Measurements from ENCODE around the gene TUBB2B.

The TUBB2B gene

GRCh38 chr6:3233904-3234303 lies 6.5 kb upstream of the TUBB2B start:
- TF ChIP-seq TAF1 (IDR thresholded peaks at IDR 0.05; ENCODE audit: borderline replicate concordance, insufficient read depth, low read length), result no peak
- no peak for TF ChIP-seq REST (IDR thresholded peaks at IDR 0.05; ENCODE audit: insufficient read depth in 1 of 2, low read depth in 2 of 2, low read length in 2 of 2)
- no peak for TF ChIP-seq POLR2AphosphoS5 (IDR thresholded peaks at IDR 0.05; ENCODE audit: low read depth, low read length)
- no peak for TF ChIP-seq SIN3A (IDR thresholded peaks at IDR 0.05; ENCODE audit: borderline replicate concordance, insufficient read depth, low read length)
- TF ChIP-seq FOXP2 (optimal IDR thresholded peaks at IDR 0.05; ENCODE audit: borderline replicate concordance, extremely low read depth, extremely low read length, insufficient read depth), result no peak

- TF ChIP-seq SIN3A (IDR thresholded peaks at IDR 0.05; ENCODE audit: borderline replicate concordance, insufficient read depth, low read length), result no peak
- no peak for TF ChIP-seq REST (IDR thresholded peaks at IDR 0.05; ENCODE audit: insufficient read depth in 1 of 2, low read depth in 2 of 2, low read length in 2 of 2)
- no peak for TF ChIP-seq FOXP2 (optimal IDR thresholded peaks at IDR 0.05; ENCODE audit: borderline replicate concordance, extremely low read depth, extremely low read length, insufficient read depth)
- TF ChIP-seq POLR2AphosphoS5 (IDR thresholded peaks at IDR 0.05; ENCODE audit: low read depth, low read length), result no peak
- TF ChIP-seq TAF1 (IDR thresholded peaks at IDR 0.05; ENCODE audit: borderline replicate concordance, insufficient read depth, low read length), result no peak
Observed at GRCh38 chr6:3233321-3233720, 5.9 kb upstream of the TUBB2B start.

GRCh38 chr6:3232017-3232945 lies 4.8 kb upstream of the TUBB2B start:
- no peak for TF ChIP-seq REST (IDR thresholded peaks at IDR 0.05; ENCODE audit: insufficient read depth in 1 of 2, low read depth in 2 of 2, low read length in 2 of 2)
- TF ChIP-seq TAF1 (IDR thresholded peaks at IDR 0.05; ENCODE audit: borderline replicate concordance, insufficient read depth, low read length), result no peak
- no peak for TF ChIP-seq POLR2AphosphoS5 (IDR thresholded peaks at IDR 0.05; ENCODE audit: low read depth, low read length)
- no peak for TF ChIP-seq FOXP2 (optimal IDR thresholded peaks at IDR 0.05; ENCODE audit: borderline replicate concordance, extremely low read depth, extremely low read length, insufficient read depth)
- TF ChIP-seq SIN3A (IDR thresholded peaks at IDR 0.05; ENCODE audit: borderline replicate concordance, insufficient read depth, low read length), result no peak

- TF ChIP-seq SIN3A (IDR thresholded peaks at IDR 0.05; ENCODE audit: borderline replicate concordance, insufficient read depth, low read length), result no peak
Observed at GRCh38 chr6:3231247-3232016, 4.0 kb upstream of the TUBB2B start.

GRCh38 chr6:3230900-3231246 lies 3.4 kb upstream of the TUBB2B start:
- TF ChIP-seq SIN3A (IDR thresholded peaks at IDR 0.05; ENCODE audit: borderline replicate concordance, insufficient read depth, low read length) (no peak), FOXP2 (optimal IDR thresholded peaks at IDR 0.05; ENCODE audit: borderline replicate concordance, extremely low read depth, extremely low read length, insufficient read depth) (no peak), REST (IDR thresholded peaks at IDR 0.05; ENCODE audit: insufficient read depth in 1 of 2, low read depth in 2 of 2, low read length in 2 of 2) (no peak), POLR2AphosphoS5 (IDR thresholded peaks at IDR 0.05; ENCODE audit: low read depth, low read length) (no peak), TAF1 (IDR thresholded peaks at IDR 0.05; ENCODE audit: borderline replicate concordance, insufficient read depth, low read length) (no peak)
